CD14-positive monocyte (primary cell): ENCODE data around the gene PCSK4. TPM values are rescaled to one million over a fixed set of nuclear protein-coding genes. Genes with fewer than 3 reads are reported as not detected.

Source experiments
- DNase-seq, 3 donors: peaks; one replicate each; pipeline ENCODE4 v3.0.0-alpha.2; 2011 to 2022
- H2AFZ ChIP-seq: 2 replicates; pipeline ENCODE4 v1.6.0; 2012; ENCODE audit warnings: mild to moderate bottlenecking, low read depth, low read length, inconsistent platforms; ENCODE audit not compliant: insufficient read depth, poor library complexity, severe bottlenecking
- H3K27ac ChIP-seq, 2 donors: 1 replicate in 1 of 2; 2 replicates in 1 of 2; pipeline ENCODE4 v1.5.1; 2012 to 2013; ENCODE audit warnings: low read length in 2 of 2, control low read depth in 1 of 2, inconsistent platforms in 1 of 2, low read depth in 1 of 2, mild to moderate bottlenecking in 1 of 2
- H3K27me3 ChIP-seq, 2 donors: one replicate each; pipeline versions ENCODE4 v1.6.0 to v1.6.1; 2011 to 2013; ENCODE audit warnings: low read length in 2 of 2; ENCODE audit not compliant: control insufficient read depth in 2 of 2, insufficient read depth in 2 of 2
- H3K36me3 ChIP-seq, 2 donors: replicated peaks in 1 of 2; 1 replicate in 1 of 2; 2 replicates in 1 of 2; pipeline versions ENCODE4 v1.5.1 to v1.6.1; 2012 to 2013; ENCODE audit warnings: low read length in 2 of 2, control low read depth in 1 of 2, inconsistent platforms in 1 of 2, mild to moderate bottlenecking in 1 of 2; ENCODE audit not compliant: insufficient read depth in 2 of 2, control insufficient read depth in 1 of 2
- H3K4me1 ChIP-seq, 2 donors: 1 replicate in 1 of 2; 2 replicates in 1 of 2; pipeline versions ENCODE4 v1.5.1 to v1.6.1; 2012 to 2013; ENCODE audit warnings: low read length in 2 of 2, control low read depth in 1 of 2, inconsistent platforms in 1 of 2, mild to moderate bottlenecking in 1 of 2, moderate library complexity in 1 of 2; ENCODE audit not compliant: insufficient read depth in 2 of 2, control insufficient read depth in 1 of 2
- H3K4me2 ChIP-seq: replicated peaks from 2 replicates; pipeline ENCODE3; 2012; ENCODE audit warnings: low read length, moderate library complexity, mild to moderate bottlenecking; ENCODE audit not compliant: poor library complexity, severe bottlenecking; ENCODE audit errors: extremely low read depth
- H3K4me3 ChIP-seq, 3 experiments: fragments of 200-600 bp in 1 of 3; sonication (generic) in 1 of 3; replicated peaks in 1 of 3; 1 replicate in 2 of 3; 2 replicates in 1 of 3; pipeline ENCODE4 v1.5.1; 2011 to 2013; ENCODE audit warnings: low read length in 3 of 3, mild to moderate bottlenecking in 3 of 3, control low read depth in 2 of 3, low read depth in 2 of 3, inconsistent platforms in 1 of 3, moderate library complexity in 1 of 3
- H3K79me2 ChIP-seq: 2 replicates; pipeline ENCODE4 v1.6.0; 2012; ENCODE audit warnings: mild to moderate bottlenecking, control low read depth, inconsistent platforms, low read length, moderate library complexity; ENCODE audit not compliant: insufficient read depth
- H3K9ac ChIP-seq: 2 replicates; pipeline ENCODE4 v1.6.0; 2017; ENCODE audit warnings: low read length, mild to moderate bottlenecking; ENCODE audit not compliant: insufficient read depth, poor library complexity, severe bottlenecking
- H3K9me3 ChIP-seq, 2 donors: replicated peaks in 1 of 2; 1 replicate in 1 of 2; 2 replicates in 1 of 2; pipeline versions ENCODE4 v1.5.1 to v1.6.1; 2012 to 2013; ENCODE audit warnings: low read length in 2 of 2, control low read depth in 1 of 2; ENCODE audit not compliant: control insufficient read depth in 1 of 2, insufficient read depth in 1 of 2
- H4K20me1 ChIP-seq: 2 replicates; pipeline ENCODE4 v1.6.0; 2012; ENCODE audit warnings: mild to moderate bottlenecking, low read length, control low read depth, moderate library complexity; ENCODE audit not compliant: insufficient read depth
- H3K27ac Mint-ChIP-seq, 7 donors: one replicate each; pipeline ENCODE4 v1.8.0; 2020; ENCODE audit warnings: mild to moderate bottlenecking in 7 of 7, mixed read lengths in 7 of 7, moderate library complexity in 6 of 7, inconsistent platforms in 2 of 7
- H3K27me3 Mint-ChIP-seq, 3 donors: one replicate each; pipeline ENCODE4 v1.8.0; 2021 to 2022; ENCODE audit warnings: low read depth in 3 of 3, mild to moderate bottlenecking in 3 of 3, mixed read lengths in 3 of 3, moderate library complexity in 3 of 3, inconsistent platforms in 1 of 3
- H3K36me3 Mint-ChIP-seq, 2 donors: one replicate each; pipeline ENCODE4 v1.8.0; 2020; ENCODE audit warnings: mixed read lengths in 2 of 2, inconsistent platforms in 1 of 2, mild to moderate bottlenecking in 1 of 2
- H3K4me1 Mint-ChIP-seq: one replicate; pipeline ENCODE4 v1.8.0; 2020; ENCODE audit warnings: mild to moderate bottlenecking, mixed read lengths
- H3K4me3 Mint-ChIP-seq, 2 donors: one replicate each; pipeline ENCODE4 v1.8.0; 2020; ENCODE audit warnings: mild to moderate bottlenecking in 2 of 2, mixed read lengths in 2 of 2, moderate library complexity in 1 of 2
- H3K9me3 Mint-ChIP-seq, 7 donors: one replicate each; pipeline ENCODE4 v1.8.0; 2020 to 2022; ENCODE audit warnings: mixed read lengths in 7 of 7, mild to moderate bottlenecking in 6 of 7, moderate library complexity in 6 of 7, inconsistent platforms in 2 of 7
- CTCF ChIP-seq: fragments of 200-600 bp; IDR thresholded peaks from one replicate; pipeline ENCODE4 v1.8.0; 2022; ENCODE audit warnings: antibody characterized with exemption, mild to moderate bottlenecking
- WGBS: methylation state at CpG from one replicate; pipeline ENCODE4 v1.1.5; 2013; ENCODE audit warnings: missing lambda C conversion rate; ENCODE audit not compliant: insufficient coverage; 5-methylcytosine and 5-hydroxymethylcytosine counted together
- intact Hi-C, 2 donors: fragments of 100-400 bp; cut with micrococcal nuclease; formaldehyde crosslinking; loops; one replicate each; pipeline versions ENCODE4 v1.15.0 to v1.15.1; 2023
- polyA plus RNA-seq, 3 donors: library from polyadenylated mRNA; depleted of rRNA in 1 of 3; unstranded in 2 of 3; stranded (reverse) in 1 of 3; fragments of 300-500 nt in 2 of 3; fragments of >200 nt in 1 of 3; fragmentation: Illumina TruSeq in 2 of 3; gene quantifications; 1 replicate in 2 of 3; 2 replicates in 1 of 3; pipeline ENCODE4 v1.2.3, GENCODE V29; 2012 to 2021

PCSK4 gene
- polyA plus RNA-seq, 3 donors = 0.34 to 1.0 TPM; not detected in 1

GRCh38 chr19:1437609-1438008, 52.5 kb downstream of the PCSK4 start:
- Mint-ChIP-seq H3K9me3 (peaks cover 0 to 2% (median 0%) of the 10 kb centered on the region in 7 donors), H3K4me3 (no peak overlapping the region), H3K27me3 (peaks cover 0 to 4% (median 1%) of the 10 kb centered on the region in 3 donors), H3K36me3 (peaks cover 37 to 54% of the 10 kb centered on the region in 2 donors), H3K27ac (peak overlapping the region in 1 of 7 donors; percentile 66), H3K4me1 (peaks cover 25% of the 10 kb centered on the region)
- H3K27ac ChIP-seq = no peak overlapping the region
- intact Hi-C loops = loop anchor here in 1 of 2 donors (1.0 to 2.0 kb wide), 2 partner anchors 42 to 55 kb away; partner anchors contain the start of genes C19orf25 and NDUFS7
- peak overlapping the region; percentile 91 for H3K4me2 ChIP-seq
- H3K9ac ChIP-seq = no peak overlapping the region
- no peaks in the 10 kb centered on the region for H3K9me3 ChIP-seq
- DNase-seq = no peak
- TF ChIP-seq CTCF = no peak
- peaks cover 47 to 62% of the 10 kb centered on the region in 2 donors for H3K36me3 ChIP-seq
- peaks cover 13 to 22% of the 10 kb centered on the region in 2 donors for H3K4me1 ChIP-seq
- H2AFZ ChIP-seq = peak overlapping the region; percentile 66
- no peaks in the 10 kb centered on the region for H3K27me3 ChIP-seq
- WGBS = 63% methylated on average over 4 of the region's 8 CpGs
- peaks cover 71% of the 10 kb centered on the region for H4K20me1 ChIP-seq
- H3K4me3 ChIP-seq = peak overlapping the region in 1 of 3 experiments; percentile 93
- H3K79me2 ChIP-seq = peaks cover 28% of the 10 kb centered on the region

- H3K4me3 Mint-ChIP-seq = no peak overlapping the region
- intact Hi-C loops = no loop called here
- DNase-seq = no peak
- Histone ChIP-seq H3K79me2 (peaks cover 28% of the 10 kb centered on the region), H3K4me3 (no peak overlapping the region), H3K36me3 (peaks cover 44 to 59% of the 10 kb centered on the region in 2 donors), H3K27ac (no peak overlapping the region), H3K9me3 (no peaks in the 10 kb centered on the region), H3K27me3 (no peaks in the 10 kb centered on the region), H3K9ac (no peak overlapping the region), H3K4me1 (peaks cover 13 to 22% of the 10 kb centered on the region in 2 donors), H2AFZ (no peak overlapping the region), H3K4me2 (no peak overlapping the region), H4K20me1 (peaks cover 64% of the 10 kb centered on the region)
- H3K4me1 Mint-ChIP-seq = peaks cover 23% of the 10 kb centered on the region
- H3K36me3 Mint-ChIP-seq = peaks cover 30 to 55% of the 10 kb centered on the region in 2 donors
- H3K9me3 Mint-ChIP-seq = peaks cover 0 to 2% (median 0%) of the 10 kb centered on the region in 7 donors
- no peak for TF ChIP-seq CTCF
- H3K27ac Mint-ChIP-seq = peak overlapping the region in 3 of 7 donors; percentile 18 to 90 (median 80)
- peaks cover 0 to 4% (median 1%) of the 10 kb centered on the region in 3 donors for H3K27me3 Mint-ChIP-seq
- WGBS = 87% methylated on average over 7 of the region's 21 CpGs
These were observed 54.7 kb downstream of the PCSK4 start for GRCh38 chr19:1435378-1435989.
